IMR-90 (cell line): Measurements from ENCODE around the gene MLF2.

Experiments used
- CTCF ChIP-seq: conservative IDR thresholded peaks from 2 replicates; pipeline ENCODE4 v1.5.1; 2012; ENCODE audit warnings: mild to moderate bottlenecking, low read depth, low read length, improper control_type of control experiment
- RCOR1 ChIP-seq: IDR thresholded peaks from 2 replicates; pipeline ENCODE4 v1.6.1; 2012; ENCODE audit warnings: mild to moderate bottlenecking, low read length, improper control_type of control experiment; ENCODE audit not compliant: insufficient replicate concordance

GRCh38 chr12:6788972-6789924, 36.3 kb upstream of the MLF2 start, which contains the start of gene CD4:
- TF ChIP-seq CTCF = no peak
- TF ChIP-seq RCOR1 = no peak
